ENCODE results near the gene SPINK4. TPM values are rescaled to one million over a fixed set of nuclear protein-coding genes. Genes with fewer than 3 reads are reported as not detected.

Gene SPINK4
- total RNA-seq, 1 donor from 2014 or later, result not detected

- ATAC-seq (ENCODE audit: low read depth) (no peak), DNase-seq (peak; percentile 18)
- Mint-ChIP-seq H3K27me3 (no peaks in the 10 kb centered on the region), H3K9me3 (no peaks in the 10 kb centered on the region), H3K4me1 (peaks cover 54% of the 10 kb centered on the region), H3K4me3 (peak overlapping the region; percentile 99), H3K36me3 (ENCODE audit: low read depth) (peaks cover 36% of the 10 kb centered on the region), H3K27ac (peak overlapping the region; percentile 100)
- TF ChIP-seq, protein P1, sequence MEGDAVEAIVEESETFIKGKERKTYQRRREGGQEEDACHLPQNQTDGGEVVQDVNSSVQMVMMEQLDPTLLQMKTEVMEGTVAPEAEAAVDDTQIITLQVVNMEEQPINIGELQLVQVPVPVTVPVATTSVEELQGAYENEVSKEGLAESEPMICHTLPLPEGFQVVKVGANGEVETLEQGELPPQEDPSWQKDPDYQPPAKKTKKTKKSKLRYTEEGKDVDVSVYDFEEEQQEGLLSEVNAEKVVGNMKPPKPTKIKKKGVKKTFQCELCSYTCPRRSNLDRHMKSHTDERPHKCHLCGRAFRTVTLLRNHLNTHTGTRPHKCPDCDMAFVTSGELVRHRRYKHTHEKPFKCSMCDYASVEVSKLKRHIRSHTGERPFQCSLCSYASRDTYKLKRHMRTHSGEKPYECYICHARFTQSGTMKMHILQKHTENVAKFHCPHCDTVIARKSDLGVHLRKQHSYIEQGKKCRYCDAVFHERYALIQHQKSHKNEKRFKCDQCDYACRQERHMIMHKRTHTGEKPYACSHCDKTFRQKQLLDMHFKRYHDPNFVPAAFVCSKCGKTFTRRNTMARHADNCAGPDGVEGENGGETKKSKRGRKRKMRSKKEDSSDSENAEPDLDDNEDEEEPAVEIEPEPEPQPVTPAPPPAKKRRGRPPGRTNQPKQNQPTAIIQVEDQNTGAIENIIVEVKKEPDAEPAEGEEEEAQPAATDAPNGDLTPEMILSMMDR (IDR thresholded peaks at IDR 0.05), result no peak
- POLR2A ChIA-PET, result interaction anchor here (0.7 to 2.2 kb wide), 22 partner anchors 9 to 738 kb away, joined by 3 to 22 read pairs (median 5); partner anchors contain the start of genes B4GALT1, BAG1, CHMP5 and DNAJA1
- intact Hi-C loops (cut with micrococcal nuclease), result loop anchor here (5.0 kb wide), 1 partner anchor 38 kb away; no protein-coding TSS in a partner anchor
- CTCF ChIA-PET, result interaction anchor here (1.0 kb wide), 1 partner anchor 184 kb away, joined by 4 read pairs; the partner anchor contains the start of gene NOL6
These were observed 49.5 kb downstream of the SPINK4 start for GRCh38 chr9:33289496-33289895.

DNA sequence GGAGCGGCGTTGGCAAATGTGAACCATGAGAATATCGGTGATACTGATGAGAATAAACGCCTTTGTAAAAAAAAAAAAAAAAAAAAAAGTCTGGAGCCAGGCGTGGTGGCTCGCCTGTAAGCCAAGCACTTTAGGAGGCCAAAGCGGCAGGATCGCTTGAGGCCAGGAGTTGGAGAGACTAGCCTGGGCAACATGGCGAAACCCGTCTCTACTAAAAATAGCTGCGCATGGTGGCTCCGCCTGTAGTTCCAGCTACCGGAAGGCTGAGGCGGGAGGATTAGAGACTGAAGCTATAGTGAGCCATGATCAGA is 49.9 kb downstream of the SPINK4 start:
- Mint-ChIP-seq H3K27ac (peak overlapping the region; percentile 100), H3K4me1 (peaks cover 58% of the 10 kb centered on the region), H3K36me3 (ENCODE audit: low read depth) (peaks cover 40% of the 10 kb centered on the region), H3K4me3 (peak overlapping the region; percentile 99), H3K9me3 (no peaks in the 10 kb centered on the region), H3K27me3 (no peaks in the 10 kb centered on the region)
- intact Hi-C loops (cut with micrococcal nuclease), result loop anchor here (1.0 to 10.0 kb wide), 10 partner anchors 26 to 1039 kb away; partner anchors contain the start of genes APTX, B4GALT1, BAG1 and DNAJA1
- ChIA-PET POLR2A (interaction anchor here (0.6 to 2.2 kb wide), 32 partner anchors 9 to 1321 kb away, joined by 3 to 22 read pairs (median 5); partner anchors contain the start of genes B4GALT1, BAG1, CHMP5 and DNAJA1), CTCF (interaction anchor here (0.7 to 1.2 kb wide), 3 partner anchors 25 to 184 kb away, joined by 3 to 4 read pairs (median 4); partner anchors contain the start of genes BAG1, CHMP5 and NOL6)
- TF ChIP-seq, protein P1 (IDR thresholded peaks at IDR 0.05), result no peak
- ATAC-seq (ENCODE audit: low read depth) (no peak), DNase-seq (no peak)

DNA sequence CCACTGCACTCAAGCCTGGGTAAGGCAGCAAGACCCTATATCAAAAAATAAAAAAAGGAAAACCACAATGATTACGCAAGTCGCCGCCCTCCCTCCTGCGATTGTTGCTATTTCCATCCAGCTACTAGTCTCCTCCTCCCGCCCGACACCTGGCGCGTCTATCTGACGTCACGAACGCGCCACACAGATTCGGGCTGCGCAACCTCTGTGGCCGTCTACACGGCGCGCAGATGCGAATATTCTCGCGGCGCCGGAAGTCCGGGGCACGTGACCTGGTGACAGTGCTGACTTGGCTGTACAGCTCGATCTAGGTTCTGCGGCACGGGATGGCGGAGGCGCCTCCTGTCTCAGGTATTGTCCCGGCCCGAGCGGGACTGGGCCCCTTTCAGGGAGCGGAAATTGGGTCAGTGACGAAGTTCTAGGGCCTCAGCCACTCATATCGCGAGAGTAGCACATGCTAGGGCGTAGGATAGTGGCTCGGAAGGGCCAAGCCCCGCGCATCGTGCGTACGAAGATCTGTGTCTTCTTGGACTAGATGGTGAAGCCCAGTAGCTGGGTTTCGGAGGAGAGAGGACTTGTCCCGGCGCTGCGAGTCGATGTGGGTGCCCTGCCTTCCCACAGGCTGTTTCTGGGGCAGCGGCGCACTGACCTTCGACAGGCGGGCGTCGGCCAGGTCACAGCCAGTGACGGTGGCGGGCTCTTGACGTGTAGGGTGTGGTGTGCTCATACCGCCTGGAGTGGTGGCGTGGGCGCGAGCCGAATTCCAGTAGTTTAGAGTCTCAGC is 50.5 kb downstream of the SPINK4 start, which contains the start of gene NFX1:
Gene NFX1, plus strand, starts transcription at position 270 of the 784 bp plus-strand sequence. Its CDS starts 57 bp downstream, at position 327.
- Mint-ChIP-seq H3K9me3 (no peaks in the 10 kb centered on the region), H3K4me3 (peak within 1 kb of the TSS; percentile 99), H3K27ac (peak within 1 kb of the TSS; percentile 100), H3K36me3 (ENCODE audit: low read depth) (peaks cover 43% of the 10 kb centered on the region), H3K4me1 (peaks cover 62% of the 10 kb centered on the region), H3K27me3 (no peaks in the 10 kb centered on the region)
- CTCF ChIA-PET, result interaction anchor here (0.7 to 1.2 kb wide), 3 partner anchors 26 to 183 kb away, joined by 3 to 4 read pairs (median 4); partner anchors contain the start of genes BAG1, CHMP5 and NOL6
- intact Hi-C loops (cut with micrococcal nuclease), result loop anchor here (1.0 to 10.0 kb wide), 9 partner anchors 26 to 1038 kb away; partner anchors contain the start of genes APTX, B4GALT1, BAG1 and DNAJA1
- POLR2A ChIA-PET, result interaction anchor here (0.6 to 2.2 kb wide), 32 partner anchors 8 to 1320 kb away, joined by 3 to 22 read pairs (median 5); partner anchors contain the start of genes B4GALT1, BAG1, CHMP5 and DNAJA1
- TF ChIP-seq, protein P1 (IDR thresholded peaks at IDR 0.05), result no peak
- DNase-seq, result peak; percentile 97
- ATAC-seq (ENCODE audit: low read depth), result peak; percentile 80

DNA sequence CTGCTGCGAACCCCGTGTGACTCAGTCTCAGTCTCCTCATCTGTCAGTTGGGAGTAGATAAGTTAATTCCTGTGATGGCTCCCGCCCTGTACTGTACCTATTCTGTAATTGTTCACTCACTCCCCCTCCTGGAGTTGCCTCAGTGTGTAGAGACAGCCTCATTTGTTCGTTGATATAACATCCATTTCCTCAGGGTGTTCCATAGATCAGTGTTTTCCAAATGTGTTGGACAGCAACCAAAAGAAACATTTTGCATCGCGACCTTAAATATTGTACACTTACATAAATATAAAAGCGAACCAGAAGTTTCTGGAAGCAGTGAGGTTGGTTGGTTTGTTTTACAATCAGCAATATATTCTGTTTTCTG is 51.0 kb downstream of the SPINK4 start:
- H3K4me1 Mint-ChIP-seq, result peaks cover 68% of the 10 kb centered on the region
- ChIA-PET POLR2A (interaction anchor here (1.0 to 2.2 kb wide), 13 partner anchors 10 to 739 kb away, joined by 3 to 22 read pairs (median 6); partner anchors contain the start of genes B4GALT1, BAG1, CHMP5 and DNAJA1), CTCF (interaction anchor here (1.2 kb wide), 1 partner anchor 65 kb away, joined by 4 read pairs; no protein-coding TSS in a partner anchor)
- no peaks in the 10 kb centered on the region for H3K27me3 Mint-ChIP-seq
- H3K36me3 Mint-ChIP-seq (ENCODE audit: low read depth), result peaks cover 46% of the 10 kb centered on the region
- H3K4me3 Mint-ChIP-seq, result peak overlapping the region; percentile 99
- H3K27ac Mint-ChIP-seq, result peak overlapping the region; percentile 100
- no peak for ATAC-seq (ENCODE audit: low read depth)
- H3K9me3 Mint-ChIP-seq, result no peaks in the 10 kb centered on the region
- DNase-seq, result no peak
- TF ChIP-seq, protein P1 (IDR thresholded peaks at IDR 0.05), result no peak
- intact Hi-C loops (cut with micrococcal nuclease), result loop anchor here (2.0 to 10.0 kb wide), 4 partner anchors 124 to 1038 kb away; partner anchors contain the start of genes B4GALT1, KIF24, NUDT2 and SMIM27
